Right lobe of liver (tissue), 4 donors: ENCODE measurements around the gene ACOT11.

Experiments
- CTCF ChIP-seq, 4 donors: fragments of 200-600 bp in 3 of 4; fragments of 450-650 bp in 1 of 4; IDR thresholded peaks; one replicate each; pipeline versions ENCODE4 v1.5.1 to v1.8.0; 2016 to 2022; ENCODE audit warnings: antibody characterized with exemption in 4 of 4, mild to moderate bottlenecking in 2 of 4
- POLR2A ChIP-seq: fragments of 450-650 bp; IDR thresholded peaks from one replicate; pipeline ENCODE4 v1.6.1; 2017; ENCODE audit warnings: antibody characterized with exemption, mild to moderate bottlenecking
- donor health status: DM: no; HTN: no; CAD: no.
- donor health status: DM: no; HTN: no; CAD: no.
- donor health status: DM: no; HTN: yes; CAD: no.

DNA sequence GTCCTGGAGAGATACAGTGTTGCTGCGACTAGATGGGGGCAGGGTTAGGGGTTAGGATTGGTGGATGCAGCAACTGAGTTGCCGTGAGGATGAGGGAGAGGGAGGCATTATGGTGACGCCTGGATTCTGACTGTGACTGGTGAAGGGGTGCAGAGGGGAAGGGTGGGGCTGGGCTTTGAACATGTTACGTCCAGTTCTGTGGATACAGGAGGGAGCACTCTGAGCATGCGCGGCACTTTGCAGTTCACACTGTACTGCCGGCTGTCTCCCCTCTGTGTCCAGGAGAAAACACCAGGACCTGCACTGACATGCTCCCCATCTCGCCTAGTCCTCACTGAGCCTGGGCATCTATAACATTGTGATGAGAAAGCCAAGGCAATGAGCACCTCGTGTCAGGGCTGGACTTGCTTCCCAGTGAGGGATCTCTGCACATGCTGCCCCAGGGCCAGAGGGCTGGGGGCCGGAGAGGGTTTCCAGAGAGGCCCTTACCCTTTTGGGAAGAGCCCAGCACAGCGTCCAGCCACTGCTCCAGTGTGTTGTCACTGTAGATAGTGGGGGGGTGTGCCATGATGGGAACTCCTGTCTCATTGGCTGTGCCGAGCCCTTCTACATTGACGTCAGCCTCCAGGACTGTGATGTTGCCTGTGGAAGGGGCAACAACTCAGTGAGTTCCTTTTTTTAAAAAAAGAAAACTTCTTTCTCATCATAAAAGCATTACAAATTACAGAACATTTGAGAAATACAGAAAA lies 67.7 kb downstream of the ACOT11 start:
- TF ChIP-seq POLR2A = no peak
- no peak for TF ChIP-seq CTCF (IDR thresholded peaks at IDR 0.05)
